RWPE2 (cell line): Measurements from ENCODE around the gene PLEKHB1.
"Not testable (repeated sequence)": the region's sequence is repeated elsewhere in the genome, so short reads cannot be mapped to it uniquely, and the experiment has no call there.

Experiments
- ATAC-seq: fragments of 200-7000 bp; cut with Tn5 transposase; 3 replicates; pipeline ENCODE4 v1.9.1; 2021; ENCODE audit warnings: low read depth
- DNase-seq: peaks from one replicate; pipeline ENCODE4 v3.0.0-alpha.2; 2020; ENCODE audit warnings: low spot score
- H3K27ac ChIP-seq: fragments of 450-650 bp; 2 replicates; pipeline ENCODE4 v1.5.1; 2017; ENCODE audit warnings: mild to moderate bottlenecking; ENCODE audit not compliant: poor library complexity, severe bottlenecking
- H3K27me3 ChIP-seq: fragments of 250-450 bp; sonication (Bioruptor Pico); 2 replicates; pipeline ENCODE4 v1.5.1; 2021; ENCODE audit warnings: mild to moderate bottlenecking, moderate library complexity; ENCODE audit not compliant: insufficient read depth, poor library complexity, severe bottlenecking
- H3K36me3 ChIP-seq: fragments of 250-450 bp; sonication (Bioruptor Pico); 2 replicates; pipeline ENCODE4 v1.5.1; 2020; ENCODE audit warnings: low read depth, mild to moderate bottlenecking, moderate library complexity
- H3K4me1 ChIP-seq: fragments of 250-450 bp; sonication (Bioruptor Pico); 2 replicates; pipeline ENCODE4 v1.5.1; 2021; ENCODE audit warnings: mild to moderate bottlenecking, moderate library complexity; ENCODE audit not compliant: insufficient read depth, poor library complexity, severe bottlenecking
- H3K4me3 ChIP-seq: fragments of 250-450 bp; sonication (Bioruptor Pico); 2 replicates; pipeline ENCODE4 v1.5.1; 2021; ENCODE audit warnings: mild to moderate bottlenecking, moderate library complexity; ENCODE audit not compliant: severe bottlenecking
- H3K9me3 ChIP-seq: fragments of 250-450 bp; sonication (Bioruptor Pico); 2 replicates; pipeline ENCODE4 v1.5.1; 2021; ENCODE audit warnings: mild to moderate bottlenecking, moderate library complexity; ENCODE audit not compliant: severe bottlenecking
- TF ChIP-seq, protein P1 (sequence below): fragments of 450-650 bp; IDR thresholded peaks from one replicate; pipeline ENCODE4 v1.5.1; 2017; ENCODE audit warnings: mild to moderate bottlenecking, moderate library complexity; ENCODE audit not compliant: poor library complexity, severe bottlenecking

The PLEKHB1 gene

DNA sequence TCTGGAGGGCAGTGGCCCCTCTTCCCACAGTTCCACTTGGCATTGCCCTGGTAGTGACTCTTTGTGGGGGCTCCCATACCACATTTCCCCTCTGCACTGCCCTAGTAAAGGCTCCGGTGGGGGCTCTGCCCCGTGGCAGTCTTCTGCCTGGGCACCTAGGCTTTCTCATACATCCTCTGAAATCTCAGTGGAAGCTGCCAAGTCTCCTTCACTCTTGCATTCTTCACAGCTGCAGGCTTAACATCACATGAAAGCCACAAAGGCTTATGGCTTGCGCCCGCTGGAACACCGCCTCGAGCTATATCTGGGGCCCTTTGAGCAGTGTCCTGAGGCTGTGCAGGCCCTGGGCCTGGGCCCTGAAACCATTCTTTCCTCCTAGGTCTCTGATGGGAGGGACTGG, 25.3 kb downstream of the PLEKHB1 start:
- no peaks in the 10 kb centered on the region for H3K4me1 ChIP-seq
- H3K4me3 ChIP-seq = no peak overlapping the region
- TF ChIP-seq, protein P1, sequence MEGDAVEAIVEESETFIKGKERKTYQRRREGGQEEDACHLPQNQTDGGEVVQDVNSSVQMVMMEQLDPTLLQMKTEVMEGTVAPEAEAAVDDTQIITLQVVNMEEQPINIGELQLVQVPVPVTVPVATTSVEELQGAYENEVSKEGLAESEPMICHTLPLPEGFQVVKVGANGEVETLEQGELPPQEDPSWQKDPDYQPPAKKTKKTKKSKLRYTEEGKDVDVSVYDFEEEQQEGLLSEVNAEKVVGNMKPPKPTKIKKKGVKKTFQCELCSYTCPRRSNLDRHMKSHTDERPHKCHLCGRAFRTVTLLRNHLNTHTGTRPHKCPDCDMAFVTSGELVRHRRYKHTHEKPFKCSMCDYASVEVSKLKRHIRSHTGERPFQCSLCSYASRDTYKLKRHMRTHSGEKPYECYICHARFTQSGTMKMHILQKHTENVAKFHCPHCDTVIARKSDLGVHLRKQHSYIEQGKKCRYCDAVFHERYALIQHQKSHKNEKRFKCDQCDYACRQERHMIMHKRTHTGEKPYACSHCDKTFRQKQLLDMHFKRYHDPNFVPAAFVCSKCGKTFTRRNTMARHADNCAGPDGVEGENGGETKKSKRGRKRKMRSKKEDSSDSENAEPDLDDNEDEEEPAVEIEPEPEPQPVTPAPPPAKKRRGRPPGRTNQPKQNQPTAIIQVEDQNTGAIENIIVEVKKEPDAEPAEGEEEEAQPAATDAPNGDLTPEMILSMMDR = no peak
- ATAC-seq (peak; percentile 27; the same call in 1 of the 3 replicates), DNase-seq (no peak)
- no peaks in the 10 kb centered on the region for H3K9me3 ChIP-seq
- peaks cover 8% of the 10 kb centered on the region; the same call in 1 of the 2 replicates for H3K36me3 ChIP-seq
- no peaks in the 10 kb centered on the region for H3K27me3 ChIP-seq
- H3K27ac ChIP-seq = no peak overlapping the region

DNA sequence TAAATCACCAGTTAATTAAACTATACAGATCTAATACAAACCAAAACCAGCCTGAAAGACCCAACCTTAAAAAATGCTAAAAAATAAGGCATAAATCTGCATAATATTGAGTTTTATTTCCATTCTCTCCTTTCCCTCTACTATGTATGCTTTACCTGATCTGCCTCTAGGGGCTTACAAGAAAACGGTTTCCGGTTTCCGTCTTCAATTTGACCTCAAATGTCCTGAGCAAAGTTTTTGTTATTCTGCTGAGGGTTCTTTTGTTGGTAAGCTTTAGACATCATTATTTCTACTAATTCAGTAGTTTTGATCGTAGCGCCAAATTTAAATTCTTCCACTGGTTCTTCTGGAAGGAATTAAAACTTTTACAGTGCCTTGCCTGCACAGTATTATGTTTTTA, 30.2 kb downstream of the PLEKHB1 start:
- not testable (repeated sequence) for H3K27ac ChIP-seq, H3K9me3 ChIP-seq, ATAC-seq

DNA sequence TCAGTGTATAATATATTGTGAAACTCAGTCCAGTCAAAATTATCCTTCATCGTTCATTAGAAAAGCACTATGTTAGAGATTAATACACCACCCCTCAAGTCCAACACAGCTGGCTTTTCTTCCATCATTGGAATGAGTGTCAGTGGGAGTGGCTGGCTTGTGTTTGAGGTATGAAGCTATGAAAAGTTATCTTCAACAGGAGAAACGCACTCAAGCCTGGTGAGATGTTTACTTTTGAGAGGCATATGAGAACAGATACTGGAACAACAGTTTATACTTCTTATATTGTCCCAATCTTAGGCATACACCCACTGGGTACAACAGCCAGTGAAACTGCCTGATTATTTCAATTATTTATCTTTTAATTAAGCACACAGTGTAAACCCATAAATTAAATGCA, 34.3 kb downstream of the PLEKHB1 start:
- no peak for ATAC-seq
- no peak for DNase-seq
- Histone ChIP-seq H3K4me1 (no peaks in the 10 kb centered on the region), H3K27ac (no peak overlapping the region), H3K36me3 (peaks cover 72% of the 10 kb centered on the region), H3K9me3 (no peaks in the 10 kb centered on the region), H3K27me3 (no peaks in the 10 kb centered on the region), H3K4me3 (no peak overlapping the region)
- TF ChIP-seq, protein P1 = no peak

More for the DNA sequence above, 30.2 kb downstream of the PLEKHB1 start:
- H3K36me3 ChIP-seq = peaks cover 49% of the 10 kb centered on the region
- not testable (repeated sequence) for H3K4me1 ChIP-seq, H3K27me3 ChIP-seq, DNase-seq, H3K4me3 ChIP-seq

DNA sequence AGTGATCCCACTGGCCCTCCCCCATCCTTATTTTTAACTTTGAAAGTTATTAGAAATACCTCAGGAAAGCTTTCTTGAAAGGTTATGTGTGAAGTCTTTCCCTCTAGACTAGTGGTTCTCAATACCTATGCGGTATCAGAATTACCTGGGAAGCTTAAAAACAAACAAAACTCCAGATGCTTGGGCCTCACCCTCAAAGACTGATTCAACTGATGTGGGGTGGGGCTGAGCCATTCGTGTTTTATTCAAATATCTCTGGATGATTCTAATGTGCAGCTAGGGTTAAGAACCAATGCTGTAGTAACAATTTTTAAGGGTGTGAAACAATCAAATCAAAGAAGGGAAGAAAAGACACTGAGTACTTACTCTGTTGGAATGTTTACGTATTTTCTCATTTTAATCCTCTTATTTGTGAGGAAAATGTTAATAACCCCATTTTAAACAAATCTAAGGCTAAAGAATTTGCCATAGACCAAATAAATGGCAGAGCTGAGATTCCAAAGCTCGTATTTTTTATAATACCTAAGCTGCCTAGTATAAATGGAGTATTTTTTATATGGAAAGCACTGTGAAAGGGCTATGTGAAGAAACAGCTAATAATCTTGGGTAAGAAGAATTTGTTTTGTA, 47.6 kb downstream of the PLEKHB1 start:
- no peak for DNase-seq
- Histone ChIP-seq H3K4me3 (no peak overlapping the region), H3K36me3 (peaks cover 35% of the 10 kb centered on the region), H3K4me1 (no peaks in the 10 kb centered on the region), H3K27ac (no peak overlapping the region), H3K9me3 (no peaks in the 10 kb centered on the region), H3K27me3 (no peaks in the 10 kb centered on the region)
- ATAC-seq = no peak
- TF ChIP-seq, protein P1 = no peak

DNA sequence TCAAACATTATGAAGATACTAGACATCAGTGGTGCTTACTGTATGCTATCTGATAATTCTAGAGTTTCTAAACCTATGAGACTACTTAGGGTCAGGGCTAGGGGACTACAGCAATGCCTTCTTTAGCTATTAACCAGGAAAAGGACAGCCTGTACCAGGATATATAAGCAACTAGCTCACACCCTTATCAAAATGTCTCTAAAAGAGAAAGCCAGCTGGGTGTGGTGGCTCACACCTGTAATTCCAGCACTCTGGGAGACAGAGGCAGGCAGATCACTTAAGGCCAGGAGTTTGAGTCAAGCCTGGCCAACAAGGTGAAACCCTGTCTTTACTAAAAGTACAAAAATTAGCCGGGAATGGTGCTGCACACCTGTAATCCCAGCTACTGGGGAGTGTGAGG, 58.7 kb downstream of the PLEKHB1 start:
- H3K4me3 ChIP-seq = no peak overlapping the region
- ATAC-seq (no peak), DNase-seq (no peak)
- H3K4me1 ChIP-seq = no peaks in the 10 kb centered on the region
- H3K36me3 ChIP-seq = peaks cover 72% of the 10 kb centered on the region
- no peaks in the 10 kb centered on the region for H3K27me3 ChIP-seq
- H3K27ac ChIP-seq = no peak overlapping the region
- TF ChIP-seq, protein P1 = no peak
- no peaks in the 10 kb centered on the region for H3K9me3 ChIP-seq
